ENCODE measurements around the gene CD28. TPM values are rescaled to one million over a fixed set of nuclear protein-coding genes. Genes with fewer than 3 reads are reported as not detected.

Gene CD28
- total and polyA plus RNA-seq, 10 of the 15 experiments (the other 5 are each of a cell fraction or from before 2014, with no cell fraction given) = 0.03 to 0.23 (median 0.04) TPM; not detected in 7

DNA sequence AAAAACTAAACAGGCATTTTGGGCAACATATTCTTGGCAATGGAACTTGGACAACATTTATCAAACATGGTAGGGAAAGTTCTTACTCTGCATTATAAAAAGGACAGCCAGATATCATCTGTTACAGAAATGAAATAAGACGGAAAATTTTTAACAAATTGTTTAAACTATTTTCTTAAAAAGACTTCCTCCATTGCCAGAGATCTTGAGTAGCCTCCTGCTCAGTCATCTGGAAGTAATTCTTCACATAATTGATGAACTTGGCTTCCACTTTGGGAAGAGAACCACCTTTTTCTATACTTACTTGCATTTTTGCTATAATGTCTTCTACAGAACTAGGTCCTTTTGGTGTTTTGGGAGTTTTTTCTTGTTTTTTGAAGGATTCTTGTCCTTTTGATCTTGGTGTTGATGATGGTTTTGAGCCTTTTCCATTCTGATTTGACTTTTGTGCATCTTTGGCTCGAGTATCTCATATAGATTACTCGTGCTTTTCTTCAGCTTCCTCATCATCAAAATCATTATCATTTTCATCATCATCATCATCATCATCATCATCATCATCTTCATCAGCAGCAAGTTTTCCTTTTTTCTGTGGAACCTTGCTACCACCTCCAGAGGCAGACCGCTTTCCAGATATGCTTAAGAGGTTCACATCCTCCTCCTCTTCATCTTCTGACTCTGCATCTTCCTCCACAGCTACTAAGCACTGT is 66.2 kb downstream of the CD28 start (continued):
- TF ChIP-seq DPF2 (IDR thresholded peaks at IDR 0.05) = no peak
- TF ChIP-seq, protein P1, sequence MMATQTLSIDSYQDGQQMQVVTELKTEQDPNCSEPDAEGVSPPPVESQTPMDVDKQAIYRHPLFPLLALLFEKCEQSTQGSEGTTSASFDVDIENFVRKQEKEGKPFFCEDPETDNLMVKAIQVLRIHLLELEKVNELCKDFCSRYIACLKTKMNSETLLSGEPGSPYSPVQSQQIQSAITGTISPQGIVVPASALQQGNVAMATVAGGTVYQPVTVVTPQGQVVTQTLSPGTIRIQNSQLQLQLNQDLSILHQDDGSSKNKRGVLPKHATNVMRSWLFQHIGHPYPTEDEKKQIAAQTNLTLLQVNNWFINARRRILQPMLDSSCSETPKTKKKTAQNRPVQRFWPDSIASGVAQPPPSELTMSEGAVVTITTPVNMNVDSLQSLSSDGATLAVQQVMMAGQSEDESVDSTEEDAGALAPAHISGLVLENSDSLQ (IDR thresholded peaks at IDR 0.05) = no peak

DNA sequence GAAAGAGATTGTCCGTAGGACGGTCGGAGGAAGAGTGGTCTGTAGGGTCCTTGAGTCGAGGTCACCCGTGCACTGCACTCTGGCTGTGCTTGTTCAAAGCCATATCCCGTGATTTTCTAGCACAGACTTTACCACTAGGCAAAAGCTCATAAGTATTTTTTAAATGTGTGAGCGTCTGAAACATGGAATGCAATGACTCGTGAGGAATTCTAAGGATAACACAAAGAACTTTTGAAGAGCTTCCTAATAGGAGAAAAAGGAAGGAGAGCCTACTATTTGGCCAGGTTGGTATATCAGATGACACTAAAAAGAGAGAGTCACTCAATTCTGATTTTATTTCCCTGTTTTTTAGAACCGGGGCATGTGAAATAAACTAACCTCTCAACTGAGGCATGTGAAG is 68.3 kb downstream of the CD28 start:
- no peaks in the 10 kb centered on the region for H3K4me1 ChIP-seq (ENCODE audit: control insufficient read depth, insufficient read depth, low read length)
- BruUV-seq (replicated peaks) = no TSS peak
- DNase-seq (ENCODE audit: low read depth, low spot score) (no peak), FAIRE-seq (no peak), ATAC-seq (no peak)
- intact Hi-C loops (cut with micrococcal nuclease; ENCODE audit: unreplicated experiment) (no loop called here), in situ Hi-C loops (cut with MboI) (no loop called here)
- ChIA-PET POLR2A (no interaction called here), RAD21 (ENCODE audit: unreplicated experiment) (no interaction called here), CTCF (no interaction called here), SMC1A (ENCODE audit: uncharacterized antibody, unreplicated experiment) (no interaction called here)
- H3K79me2 ChIP-seq (ENCODE audit: control insufficient read depth, insufficient read depth, low read length) = no peaks in the 10 kb centered on the region
- no peaks in the 10 kb centered on the region for H3K36me3 ChIP-seq (ENCODE audit: control insufficient read depth in 2 of 2, insufficient read depth in 2 of 2, low read length in 1 of 2)
- WGBS (ENCODE audit: insufficient coverage, insufficient replicate concordance, low lambda C conversion rate, missing lambda C conversion rate) = 49% methylated on average over 9 of the region's 9 CpGs
- no peak for TF ChIP-seq POLR2A (IDR thresholded peaks at IDR 0.05; ENCODE audit: low read depth, low read length)
- TF ChIP-seq NRF1 (conservative IDR thresholded peaks at IDR 0.05; ENCODE audit: low read depth, low read length) = no peak
- TF ChIP-seq MTA2 (IDR thresholded peaks at IDR 0.05; ENCODE audit: low read depth) = no peak
- no peak for TF ChIP-seq SMAD5 (IDR thresholded peaks at IDR 0.05; ENCODE audit: low read depth)
- TF ChIP-seq HCFC1 (IDR thresholded peaks at IDR 0.05; ENCODE audit: low read length) = no peak
- no peak for TF ChIP-seq PAX5 (IDR thresholded peaks at IDR 0.05; ENCODE audit: borderline replicate concordance, low read depth, low read length)
- H3K4me3 ChIP-seq = no peak overlapping the region
- no peak overlapping the region for H2AFZ ChIP-seq (ENCODE audit: control insufficient read depth, low read depth, low read length)
- H3K9ac ChIP-seq (ENCODE audit: control insufficient read depth, insufficient read depth, low read length) = no peak overlapping the region
- H3K9me3 ChIP-seq (replicated peaks; ENCODE audit: control insufficient read depth, insufficient read depth, low read length) = no peaks in the 10 kb centered on the region; the same call in 2 of the 3 replicates
- H3K4me2 ChIP-seq (ENCODE audit: control insufficient read depth, insufficient read depth) = no peak overlapping the region
- no peak overlapping the region for H3K27ac ChIP-seq (ENCODE audit: control insufficient read depth, insufficient read depth)
- H3K27me3 ChIP-seq (replicated peaks in 1 of 2; ENCODE audit: control insufficient read depth in 2 of 2, insufficient read depth in 2 of 2, low read length in 1 of 2) = peaks cover 0 to 3% of the 10 kb centered on the region in 2 experiments; a peak in 1 of 4 replicates
- no peaks in the 10 kb centered on the region for H4K20me1 ChIP-seq (ENCODE audit: control insufficient read depth, insufficient read depth)

Data from GM12878 (cell line).